MM.1S (cell line): ENCODE data around the gene PCDH7.

Experiments
- DNase-seq: peaks from one replicate; pipeline ENCODE4 v3.0.0-alpha.2; 2015
- H2AFZ ChIP-seq: fragments of 300-600 bp; sonication (generic); 2 replicates; pipeline ENCODE4 v1.6.0; 2016; ENCODE audit warnings: antibody characterized with exemption, low read length
- H3F3A ChIP-seq: fragments of 300-600 bp; sonication (generic); 2 replicates; pipeline ENCODE4 v1.6.1; 2016; ENCODE audit warnings: mild to moderate bottlenecking, antibody characterized with exemption, low read length, moderate library complexity, mixed read lengths; ENCODE audit not compliant: insufficient read depth
- H3K27ac ChIP-seq: fragments of 300-600 bp; sonication (generic); 2 replicates; pipeline ENCODE4 v1.5.1; 2016; ENCODE audit warnings: mild to moderate bottlenecking, low read length
- H3K27me3 ChIP-seq: fragments of 300-600 bp; sonication (generic); replicated peaks from 2 replicates; pipeline ENCODE4 v1.6.0; 2016; ENCODE audit warnings: low read length; ENCODE audit not compliant: insufficient read depth
- H3K36me3 ChIP-seq: fragments of 300-600 bp; sonication (generic); replicated peaks from 2 replicates; pipeline ENCODE4 v1.6.1; 2016; ENCODE audit warnings: mild to moderate bottlenecking, low read length, mixed read lengths; ENCODE audit not compliant: insufficient read depth
- H3K4me1 ChIP-seq: fragments of 300-600 bp; sonication (generic); 2 replicates; pipeline ENCODE4 v1.6.1; 2016; ENCODE audit warnings: low read length, mixed read lengths
- H3K4me2 ChIP-seq: fragments of 300-600 bp; sonication (generic); 2 replicates; pipeline ENCODE4 v1.6.0; 2016; ENCODE audit warnings: low read depth, low read length
- H3K4me3 ChIP-seq: fragments of 300-600 bp; sonication (generic); 2 replicates; pipeline ENCODE4 v1.5.1; 2016; ENCODE audit warnings: low read length, mixed read lengths
- H3K79me2 ChIP-seq: fragments of 300-600 bp; sonication (generic); 2 replicates; pipeline ENCODE4 v1.6.1; 2016; ENCODE audit warnings: mixed run types, low read length, mixed read lengths
- H3K9ac ChIP-seq: fragments of 300-600 bp; sonication (generic); 2 replicates; pipeline ENCODE4 v1.6.1; 2016; ENCODE audit warnings: low read length, mixed read lengths
- H3K9me2 ChIP-seq: fragments of 300-600 bp; sonication (generic); replicated peaks from 2 replicates; pipeline ENCODE4 v1.6.1; 2016; ENCODE audit warnings: mild to moderate bottlenecking, low read length, mixed read lengths; ENCODE audit not compliant: insufficient read depth
- H3K9me3 ChIP-seq: fragments of 300-600 bp; sonication (generic); replicated peaks from 2 replicates; pipeline ENCODE4 v1.6.1; 2016; ENCODE audit warnings: mild to moderate bottlenecking, low read length, mixed read lengths; ENCODE audit not compliant: insufficient read depth
- H4K20me1 ChIP-seq: fragments of 300-600 bp; sonication (generic); 2 replicates; pipeline ENCODE4 v1.6.1; 2016; ENCODE audit warnings: mild to moderate bottlenecking, low read length, moderate library complexity, mixed read lengths; ENCODE audit not compliant: insufficient read depth
- EZH2 ChIP-seq: fragments of 300-600 bp; sonication (generic); optimal IDR thresholded peaks from 2 replicates; pipeline ENCODE3; 2017; ENCODE audit warnings: low read depth, mild to moderate bottlenecking, antibody characterized with exemption, low read length, mixed read lengths
- EZH2phosphoT487 ChIP-seq: fragments of 300-600 bp; sonication (generic); IDR thresholded peaks from 2 replicates; pipeline ENCODE4 v1.6.1; 2018; ENCODE audit warnings: antibody characterized with exemption, low read length
- TF ChIP-seq, protein P1 (sequence below): fragments of 300-600 bp; sonication (generic); IDR thresholded peaks from 2 replicates; pipeline ENCODE4 v1.5.1; 2016; ENCODE audit warnings: antibody characterized with exemption, low read length, mixed read lengths

PCDH7 gene, protein sequence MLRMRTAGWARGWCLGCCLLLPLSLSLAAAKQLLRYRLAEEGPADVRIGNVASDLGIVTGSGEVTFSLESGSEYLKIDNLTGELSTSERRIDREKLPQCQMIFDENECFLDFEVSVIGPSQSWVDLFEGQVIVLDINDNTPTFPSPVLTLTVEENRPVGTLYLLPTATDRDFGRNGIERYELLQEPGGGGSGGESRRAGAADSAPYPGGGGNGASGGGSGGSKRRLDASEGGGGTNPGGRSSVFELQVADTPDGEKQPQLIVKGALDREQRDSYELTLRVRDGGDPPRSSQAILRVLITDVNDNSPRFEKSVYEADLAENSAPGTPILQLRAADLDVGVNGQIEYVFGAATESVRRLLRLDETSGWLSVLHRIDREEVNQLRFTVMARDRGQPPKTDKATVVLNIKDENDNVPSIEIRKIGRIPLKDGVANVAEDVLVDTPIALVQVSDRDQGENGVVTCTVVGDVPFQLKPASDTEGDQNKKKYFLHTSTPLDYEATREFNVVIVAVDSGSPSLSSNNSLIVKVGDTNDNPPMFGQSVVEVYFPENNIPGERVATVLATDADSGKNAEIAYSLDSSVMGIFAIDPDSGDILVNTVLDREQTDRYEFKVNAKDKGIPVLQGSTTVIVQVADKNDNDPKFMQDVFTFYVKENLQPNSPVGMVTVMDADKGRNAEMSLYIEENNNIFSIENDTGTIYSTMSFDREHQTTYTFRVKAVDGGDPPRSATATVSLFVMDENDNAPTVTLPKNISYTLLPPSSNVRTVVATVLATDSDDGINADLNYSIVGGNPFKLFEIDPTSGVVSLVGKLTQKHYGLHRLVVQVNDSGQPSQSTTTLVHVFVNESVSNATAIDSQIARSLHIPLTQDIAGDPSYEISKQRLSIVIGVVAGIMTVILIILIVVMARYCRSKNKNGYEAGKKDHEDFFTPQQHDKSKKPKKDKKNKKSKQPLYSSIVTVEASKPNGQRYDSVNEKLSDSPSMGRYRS (N-terminal part only)

DNA sequence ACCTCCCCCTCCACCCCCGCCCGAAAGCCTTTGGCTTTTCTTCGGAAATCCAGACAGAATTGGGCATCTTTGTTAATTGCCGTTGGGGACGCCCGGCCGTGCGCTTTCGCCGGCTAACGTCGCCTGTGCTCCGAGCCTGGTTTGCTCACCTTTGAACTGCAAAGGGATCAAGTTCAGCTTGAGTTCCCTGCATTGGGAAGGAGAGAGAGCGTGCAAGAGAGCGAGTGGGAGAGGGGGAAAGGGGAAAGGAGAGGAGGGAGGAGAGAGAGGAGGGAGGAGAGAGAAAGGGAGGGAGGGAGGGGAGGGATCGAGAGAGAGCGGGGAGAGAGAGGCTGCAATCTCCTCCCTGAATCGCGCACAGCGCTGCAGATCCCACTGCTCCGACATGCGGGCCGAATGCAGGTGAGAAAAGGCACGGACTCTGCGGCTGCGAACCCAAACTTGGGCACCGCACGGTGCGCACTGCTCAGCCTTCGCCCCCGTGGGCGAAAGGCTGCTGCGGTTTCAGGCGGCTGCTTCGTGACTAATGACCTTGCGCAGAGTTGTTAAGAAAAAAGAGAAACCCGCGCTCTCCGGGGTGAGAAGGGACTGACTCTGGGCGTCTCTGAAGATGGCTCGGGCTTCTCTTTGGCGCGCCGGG is at the start of gene PCDH7:
Gene PCDH7 (plus strand): TSS at position 349 of the 640 bp plus-strand sequence. CDS start 1,054 bp downstream, outside the sequence.
- Histone ChIP-seq H3K4me3 (peak within 1 kb of the TSS; percentile 61), H3K4me2 (peak within 1 kb of the TSS; percentile 88)

DNA sequence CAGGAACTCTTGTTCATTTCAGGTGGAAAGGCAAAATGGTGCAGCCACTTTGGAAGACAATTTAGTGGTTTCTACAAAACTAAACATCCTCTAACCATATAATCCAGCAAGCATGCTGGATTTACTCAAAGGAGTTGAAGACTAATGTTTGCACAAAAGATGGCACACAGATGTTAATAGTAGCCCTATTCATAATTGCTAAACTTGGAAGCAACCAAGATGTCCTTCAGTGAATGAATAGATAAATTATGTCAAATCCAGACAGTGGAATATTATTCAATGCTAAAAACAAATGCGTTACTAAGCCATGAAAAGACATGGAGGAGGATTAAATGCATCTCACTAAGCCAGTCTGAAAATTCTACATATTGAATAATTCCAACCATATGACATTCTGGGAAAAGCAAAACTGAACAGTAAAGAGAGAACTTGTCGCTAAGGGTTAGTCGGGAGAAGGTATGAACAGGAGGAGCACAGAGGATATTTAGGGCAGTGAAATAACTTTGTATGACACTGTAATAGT is 48.2 kb upstream of the PCDH7 start:
- no peaks in the 10 kb centered on the region for H4K20me1 ChIP-seq
- no peak overlapping the region for H3K27ac ChIP-seq
- no peak overlapping the region for H3K4me3 ChIP-seq
- no peaks in the 10 kb centered on the region for H3K27me3 ChIP-seq
- no peak overlapping the region for H3K9ac ChIP-seq
- no peak for DNase-seq
- H3K9me3 ChIP-seq = no peaks in the 10 kb centered on the region
- no peaks in the 10 kb centered on the region for H3K9me2 ChIP-seq
- no peaks in the 10 kb centered on the region for H3F3A ChIP-seq
- TF ChIP-seq, protein P1, sequence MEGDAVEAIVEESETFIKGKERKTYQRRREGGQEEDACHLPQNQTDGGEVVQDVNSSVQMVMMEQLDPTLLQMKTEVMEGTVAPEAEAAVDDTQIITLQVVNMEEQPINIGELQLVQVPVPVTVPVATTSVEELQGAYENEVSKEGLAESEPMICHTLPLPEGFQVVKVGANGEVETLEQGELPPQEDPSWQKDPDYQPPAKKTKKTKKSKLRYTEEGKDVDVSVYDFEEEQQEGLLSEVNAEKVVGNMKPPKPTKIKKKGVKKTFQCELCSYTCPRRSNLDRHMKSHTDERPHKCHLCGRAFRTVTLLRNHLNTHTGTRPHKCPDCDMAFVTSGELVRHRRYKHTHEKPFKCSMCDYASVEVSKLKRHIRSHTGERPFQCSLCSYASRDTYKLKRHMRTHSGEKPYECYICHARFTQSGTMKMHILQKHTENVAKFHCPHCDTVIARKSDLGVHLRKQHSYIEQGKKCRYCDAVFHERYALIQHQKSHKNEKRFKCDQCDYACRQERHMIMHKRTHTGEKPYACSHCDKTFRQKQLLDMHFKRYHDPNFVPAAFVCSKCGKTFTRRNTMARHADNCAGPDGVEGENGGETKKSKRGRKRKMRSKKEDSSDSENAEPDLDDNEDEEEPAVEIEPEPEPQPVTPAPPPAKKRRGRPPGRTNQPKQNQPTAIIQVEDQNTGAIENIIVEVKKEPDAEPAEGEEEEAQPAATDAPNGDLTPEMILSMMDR = no peak
- TF ChIP-seq EZH2phosphoT487 (no peak), EZH2 (no peak)
- H3K4me1 ChIP-seq = no peaks in the 10 kb centered on the region
- no peaks in the 10 kb centered on the region for H3K36me3 ChIP-seq
- H2AFZ ChIP-seq = no peak overlapping the region
- no peak overlapping the region for H3K4me2 ChIP-seq
- H3K79me2 ChIP-seq = no peaks in the 10 kb centered on the region

More for the DNA sequence above, at the start of gene PCDH7:
- Histone ChIP-seq H3K9ac (no peak within 1 kb of the TSS), H3K36me3 (no peaks in the 10 kb centered on the region), H3K79me2 (no peaks in the 10 kb centered on the region), H3K9me2 (no peaks in the 10 kb centered on the region), H2AFZ (0 out of 2 replicates have a peak within 1 kb of the TSS, but pooled peaks have one; percentile 51), H4K20me1 (no peaks in the 10 kb centered on the region), H3K27me3 (no peaks in the 10 kb centered on the region), H3K9me3 (0 out of 2 replicates have a peak, but pooled peaks cover 2% of the 10 kb centered on the region), H3F3A (peaks cover 8% of the 10 kb centered on the region; the same call in 1 of the 2 replicates), H3K27ac (no peak within 1 kb of the TSS), H3K4me1 (peaks cover 6% of the 10 kb centered on the region; the same call in 1 of the 2 replicates)
- DNase-seq = no peak
- TF ChIP-seq EZH2phosphoT487 (no peak), EZH2 (no peak)
- TF ChIP-seq, protein P1 = no peak

DNA sequence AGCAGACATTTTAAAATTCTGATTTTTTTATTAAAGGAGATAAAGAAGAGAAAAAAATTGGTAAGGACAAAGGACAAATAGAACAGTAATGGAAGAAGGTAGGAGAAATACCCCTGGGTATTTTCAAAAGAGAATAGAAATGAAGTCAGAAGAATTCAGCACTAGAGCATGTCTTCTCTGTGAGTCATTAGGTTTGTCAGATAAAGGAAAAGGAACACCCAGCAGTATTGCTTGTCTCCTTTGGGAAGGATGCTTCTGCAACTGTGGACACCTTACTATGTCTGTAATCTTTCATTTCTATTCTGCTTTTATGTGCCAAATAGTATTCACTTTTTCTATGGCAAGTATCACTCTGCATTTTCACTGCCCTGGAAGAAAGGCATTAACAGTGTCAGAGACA is 24.0 kb upstream of the PCDH7 start:
- no peaks in the 10 kb centered on the region for H3K9me3 ChIP-seq
- no peak overlapping the region for H3K4me3 ChIP-seq
- H4K20me1 ChIP-seq = no peaks in the 10 kb centered on the region
- no peak overlapping the region for H2AFZ ChIP-seq
- H3K9me2 ChIP-seq = no peaks in the 10 kb centered on the region
- H3K27me3 ChIP-seq = no peaks in the 10 kb centered on the region
- TF ChIP-seq, protein P1 = no peak
- TF ChIP-seq EZH2 (no peak), EZH2phosphoT487 (no peak)
- no peak overlapping the region for H3K9ac ChIP-seq
- no peaks in the 10 kb centered on the region for H3K36me3 ChIP-seq
- H3K4me1 ChIP-seq = no peaks in the 10 kb centered on the region
- DNase-seq = no peak
- no peak overlapping the region for H3K27ac ChIP-seq
- H3K4me2 ChIP-seq = no peak overlapping the region
- H3F3A ChIP-seq = no peaks in the 10 kb centered on the region
- H3K79me2 ChIP-seq = no peaks in the 10 kb centered on the region
